Sciatic nerve (tissue), 2 donors: ENCODE data around the gene BUB1. TPM values are rescaled to one million over a fixed set of nuclear protein-coding genes. Genes with fewer than 3 reads are reported as not detected.
"Not testable (repeated sequence)": the region's sequence is repeated elsewhere in the genome, so short reads cannot be mapped to it uniquely, and the experiment has no call there.

Source experiments
- ATAC-seq: fragments of 200-7000 bp; cut with Tn5 transposase; one replicate; pipeline ENCODE4 v1.9.1; 2020; ENCODE audit warnings: mild to moderate bottlenecking, moderate library complexity
- DNase-seq: peaks from one replicate; pipeline ENCODE4 v3.0.0-alpha.2; 2020; ENCODE audit warnings: low spot score
- intact Hi-C: fragments of 100-400 bp; cut with DNase I; formaldehyde crosslinking; loops from one replicate; pipeline ENCODE4 v1.14.2; 2022
- total RNA-seq: library from RNA; stranded (reverse); fragmentation: NEBNext Ultra II Directional; extraction: Animal tissue kit (Norgen Biotek cat#: 25700); gene quantifications from one replicate; pipeline ENCODE4 v1.2.1, GENCODE V29; 2021
- donor health status: DM: no; HTN: no; CAD: no.
- donor health status: DM: no; HTN: no; CAD: no.

BUB1 gene
- total RNA-seq: 0.27 TPM

DNA sequence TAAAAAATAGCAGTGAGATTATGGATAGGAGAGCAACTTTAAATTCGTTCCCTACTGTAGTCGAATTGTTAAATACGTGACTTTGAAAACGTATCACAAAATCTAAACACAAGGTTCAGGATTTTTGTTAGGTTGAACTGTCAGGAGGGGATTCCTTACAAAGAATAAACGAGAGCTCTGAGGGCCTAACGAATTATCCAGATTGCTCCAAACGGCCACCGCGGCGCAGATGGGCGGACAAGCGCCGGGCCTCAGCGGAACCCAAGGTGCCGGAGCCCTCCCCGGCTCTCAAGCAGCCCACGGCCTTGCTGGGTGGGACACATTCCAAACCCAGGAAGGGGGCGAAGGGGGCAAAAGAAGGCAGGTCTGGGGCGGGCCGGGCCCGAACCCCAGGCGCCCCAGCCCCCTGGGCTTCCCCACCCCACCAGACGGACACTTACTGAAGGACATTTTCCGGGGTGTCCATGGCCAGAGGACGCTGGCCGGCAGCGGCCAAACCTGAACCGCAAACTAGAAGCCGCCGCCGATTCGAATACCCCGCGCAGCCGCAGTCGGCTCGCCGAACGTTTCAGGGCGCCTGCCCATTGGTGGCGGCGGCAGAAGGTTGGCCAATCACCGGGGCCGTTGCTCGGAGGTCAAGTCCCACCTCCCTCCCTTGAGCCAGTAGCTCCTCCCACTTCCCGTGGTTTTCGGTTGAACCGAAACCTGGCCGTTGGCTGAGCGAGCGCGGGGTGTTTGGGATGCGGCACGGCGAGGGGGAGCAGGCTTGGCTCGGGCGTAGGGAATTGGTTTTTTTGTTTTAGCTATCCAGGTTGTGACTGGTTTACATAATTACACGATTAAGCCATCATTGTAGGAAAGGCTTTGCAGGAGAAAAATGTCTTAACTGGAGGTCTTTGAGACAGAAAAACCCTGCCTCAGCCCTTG, at the start of gene BUB1:
BUB1 (minus strand) TSS at position 534 of the 927 bp plus-strand sequence; CDS start at position 466, 68 bp downstream.
- intact Hi-C loops: no loop called here
- DNase-seq (peak; percentile 99), ATAC-seq (peak; percentile 100)

DNA sequence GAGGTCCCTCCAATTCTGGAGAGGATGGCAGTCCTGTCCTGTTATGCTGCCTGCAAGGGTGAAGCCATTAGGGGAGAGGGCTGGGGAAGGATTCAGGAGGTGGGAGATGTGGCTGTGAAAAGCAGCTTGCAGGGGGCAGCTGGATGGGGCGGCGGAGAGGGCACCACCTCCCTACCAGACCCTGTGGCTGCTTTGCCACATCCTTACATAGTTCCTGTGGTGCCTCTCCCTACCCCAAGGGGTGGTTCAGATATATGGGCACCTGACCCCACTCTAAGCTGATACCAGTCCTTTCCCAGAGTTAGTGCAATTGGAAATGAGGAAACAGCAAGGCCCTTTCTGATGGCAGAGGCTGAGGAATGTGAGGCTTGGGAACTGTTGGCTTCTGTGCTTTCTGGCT, 48.4 kb upstream of the BUB1 start:
- DNase-seq: no peak
- intact Hi-C loops: no loop called here
- ATAC-seq: no peak

DNA sequence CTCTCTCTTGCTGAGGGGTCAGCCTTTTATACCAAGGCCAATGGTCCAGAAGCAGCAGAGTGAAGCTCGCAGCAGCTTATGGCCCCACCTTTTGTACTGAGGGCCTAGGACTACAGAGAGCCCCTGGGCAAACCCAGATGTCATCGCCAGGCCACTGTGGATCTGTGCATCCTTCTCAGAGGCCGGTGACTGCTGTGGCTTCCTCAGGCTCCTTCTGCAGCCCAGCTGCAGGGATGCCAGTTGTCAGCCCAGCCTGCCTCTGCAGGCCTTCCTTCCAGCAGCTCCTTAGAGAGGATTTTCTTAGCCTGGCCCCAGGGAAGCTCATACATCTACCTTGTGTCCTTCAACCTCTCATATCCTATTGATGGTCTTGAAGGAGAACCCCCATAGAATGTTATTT, 48.0 kb upstream of the BUB1 start:
- DNase-seq (no peak), ATAC-seq (no peak)
- intact Hi-C loops: no loop called here

DNA sequence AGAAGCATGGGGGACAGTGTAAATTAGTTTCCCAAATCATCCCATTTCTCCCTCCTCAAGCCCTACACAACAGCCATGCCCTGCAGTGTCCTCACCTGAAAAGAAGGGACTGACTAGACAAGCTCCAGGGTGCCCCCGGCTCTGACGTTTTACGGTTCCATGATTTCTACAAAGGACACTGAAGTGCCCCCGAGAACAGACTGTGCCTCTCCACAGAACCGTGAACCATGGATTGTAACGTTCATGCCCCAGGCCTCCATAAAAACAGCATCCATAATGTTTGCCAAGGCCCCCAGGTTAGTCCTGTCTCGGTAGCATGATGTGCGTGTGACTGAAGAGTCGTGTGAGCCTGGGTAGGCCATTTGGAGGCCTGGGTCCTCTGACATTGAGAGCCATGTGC, 47.5 kb upstream of the BUB1 start:
- ATAC-seq: no peak
- DNase-seq: no peak

DNA sequence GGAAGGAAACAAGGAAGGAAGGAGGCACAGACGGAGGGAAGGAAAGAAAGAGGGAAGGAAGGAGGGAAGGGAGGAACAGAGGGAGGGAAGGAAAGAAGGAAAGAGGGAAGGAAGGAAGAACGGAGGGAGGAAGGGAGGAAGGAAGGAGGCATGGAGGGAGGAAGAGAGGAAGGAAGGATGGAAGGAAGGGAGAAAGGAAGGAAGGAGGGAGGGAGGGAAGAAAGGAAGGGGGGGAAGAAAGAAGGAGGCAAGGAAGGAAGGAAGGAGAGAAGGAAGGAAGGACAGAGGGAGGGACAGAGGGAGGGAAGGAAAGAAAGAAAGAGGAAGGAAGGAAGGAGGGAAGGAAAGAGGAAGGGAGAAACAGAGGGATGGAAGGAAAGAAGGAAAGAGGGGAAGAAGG, 47.0 kb upstream of the BUB1 start:
- DNase-seq (no peak), ATAC-seq (no peak)
- intact Hi-C loops: no loop called here

More for the DNA sequence above, 47.5 kb upstream of the BUB1 start:
- intact Hi-C loops: no loop called here

DNA sequence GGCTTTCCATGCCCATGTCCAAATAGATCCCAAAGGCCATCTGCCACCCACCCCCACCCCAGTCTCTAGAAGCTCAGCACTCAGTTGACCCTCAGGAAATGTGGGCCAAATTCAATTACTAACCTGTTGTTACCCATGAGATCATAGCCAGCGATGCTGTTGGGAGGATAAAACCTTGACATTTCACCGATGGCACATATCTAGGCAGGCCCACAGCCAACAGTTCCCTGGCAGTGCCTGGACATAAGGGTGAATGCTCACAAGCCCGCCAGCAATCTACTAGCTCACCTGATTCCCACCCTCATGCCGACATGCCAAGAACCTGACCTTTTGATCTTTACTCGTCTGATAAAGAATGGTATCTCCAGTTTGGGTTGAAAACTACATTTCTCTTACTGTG, 42.7 kb upstream of the BUB1 start:
- intact Hi-C loops: no loop called here
- DNase-seq (no peak), ATAC-seq (no peak)

DNA sequence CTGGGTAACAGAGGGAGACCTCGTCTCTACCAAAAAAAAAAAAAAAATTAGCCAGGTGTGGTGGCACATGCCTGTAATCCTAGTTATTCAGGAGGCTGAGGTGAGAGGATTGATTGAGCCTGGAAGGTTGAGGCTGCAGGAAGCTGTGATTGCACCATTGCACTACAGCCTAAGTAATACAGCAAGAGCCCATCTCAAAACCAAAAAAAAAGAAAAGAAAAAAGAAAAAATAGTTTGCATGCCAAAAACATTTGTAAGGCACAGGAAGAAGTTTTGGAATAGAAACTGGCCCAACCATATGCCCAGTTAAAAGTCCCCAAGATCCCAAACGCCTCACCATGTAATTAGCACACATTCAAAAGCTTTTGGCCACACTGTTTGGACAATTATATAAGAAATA, 41.1 kb upstream of the BUB1 start:
- DNase-seq: no peak
- intact Hi-C loops: no loop called here
- ATAC-seq: no peak

DNA sequence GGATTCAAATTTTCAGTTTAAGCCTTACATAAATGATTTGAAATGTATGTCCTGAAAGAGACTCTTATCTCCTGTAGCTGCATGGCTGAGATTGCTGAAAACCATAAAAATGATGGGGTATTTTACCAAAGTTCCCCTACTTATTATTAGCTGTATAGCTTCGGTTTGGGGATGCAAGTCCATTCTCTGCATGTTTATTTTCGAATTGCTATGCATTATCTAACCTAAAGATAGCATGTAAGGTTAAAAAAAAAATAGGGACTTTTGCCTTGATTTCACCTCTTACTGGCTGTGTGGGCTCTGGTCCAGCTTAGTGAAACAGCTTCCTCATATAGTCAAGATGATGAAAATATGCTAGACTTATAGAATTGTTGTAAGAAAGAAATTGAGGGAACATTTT, 40.5 kb upstream of the BUB1 start:
- no peak for DNase-seq
- intact Hi-C loops: no loop called here
- no peak for ATAC-seq

DNA sequence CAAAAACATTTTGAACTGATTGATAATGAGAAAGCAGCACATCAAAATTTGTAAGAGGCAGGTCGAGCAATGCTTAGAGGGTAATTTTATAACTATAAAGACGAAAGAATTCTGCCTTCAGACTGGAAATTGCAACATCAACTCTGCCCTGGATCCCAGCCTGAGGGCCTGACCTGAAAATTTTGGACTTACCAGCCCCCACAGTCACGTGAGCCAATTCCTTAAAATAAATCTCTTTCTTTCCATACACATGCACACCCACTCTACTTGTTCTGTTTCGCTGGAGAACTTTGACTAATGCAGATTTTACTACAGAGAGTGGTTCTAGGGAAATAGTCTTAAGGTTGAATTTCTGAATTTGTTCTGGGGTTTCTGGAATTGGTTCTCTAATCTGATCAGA, 39.9 kb upstream of the BUB1 start:
- ATAC-seq (peak; percentile 77), DNase-seq (no peak)
- intact Hi-C loops: no loop called here

DNA sequence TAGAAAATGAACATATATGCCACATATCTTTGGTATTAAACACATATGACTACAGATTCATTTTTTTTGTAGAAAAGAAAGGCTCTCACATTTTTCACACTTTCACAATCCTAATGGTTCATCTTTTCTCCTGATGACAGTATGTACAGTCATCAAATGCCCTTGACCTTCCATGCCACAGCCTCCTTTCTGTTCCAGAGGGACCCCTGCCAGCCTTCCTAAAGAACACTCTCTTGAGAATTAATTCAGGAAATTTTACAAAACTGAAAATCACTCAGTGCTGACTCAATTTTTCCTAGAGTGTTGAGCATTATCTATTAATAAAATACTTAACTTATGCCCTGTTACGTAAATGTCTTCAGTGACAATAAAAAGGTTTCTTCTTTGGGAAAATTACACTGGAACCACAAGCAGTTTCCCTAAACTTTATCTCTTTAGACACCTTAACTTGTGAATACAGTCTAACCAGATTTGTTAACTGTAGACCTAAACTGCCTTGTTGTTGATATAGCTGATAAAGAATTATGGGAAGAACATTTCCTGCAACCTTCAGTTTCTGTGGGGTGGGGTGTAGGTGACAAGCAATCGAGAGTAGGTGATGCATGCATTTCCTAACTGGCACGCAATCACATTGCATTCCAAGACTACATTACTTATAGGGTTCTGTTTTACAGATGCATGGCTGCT, 39.2 kb upstream of the BUB1 start:
- intact Hi-C loops: no loop called here
- ATAC-seq: no peak

DNA sequence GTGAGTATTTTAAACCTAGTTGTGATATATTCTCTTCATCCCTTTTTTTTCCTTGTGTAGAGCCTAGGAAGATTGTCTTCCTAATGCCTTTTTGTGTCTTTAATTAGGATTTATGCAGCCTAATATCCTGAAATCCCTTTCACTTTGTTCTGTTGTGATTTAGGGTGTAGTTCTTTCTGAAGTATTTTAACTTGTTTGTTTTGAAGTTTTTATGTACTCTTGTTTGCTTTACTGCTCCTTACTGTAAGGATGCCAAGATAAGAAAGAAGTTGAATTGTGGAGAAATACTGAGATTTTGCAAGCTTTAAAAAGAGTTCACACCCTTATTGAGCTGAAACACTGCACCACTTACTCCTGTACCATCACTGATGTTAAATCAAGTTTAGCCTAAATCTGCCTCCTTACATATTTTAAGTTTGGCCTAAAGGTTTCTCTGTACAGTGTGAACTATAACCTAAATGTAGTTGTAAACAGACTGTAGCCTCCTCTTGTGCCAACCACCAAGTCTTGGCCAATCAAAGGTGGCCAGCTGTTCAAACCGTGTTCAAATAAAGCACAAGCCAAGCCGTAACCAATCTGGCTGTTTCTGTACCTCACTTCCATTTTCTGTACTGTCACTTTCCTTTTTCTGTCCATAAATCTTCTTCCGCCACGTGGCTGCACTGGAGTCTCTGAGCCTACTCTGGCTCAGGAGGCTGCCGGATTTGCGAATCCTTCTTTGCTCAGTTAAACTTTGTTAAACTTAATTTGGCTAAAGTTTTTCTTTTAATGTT, 36.8 kb upstream of the BUB1 start:
- intact Hi-C loops: no loop called here
- ATAC-seq (no peak), DNase-seq (no peak)

More for the DNA sequence above, 39.2 kb upstream of the BUB1 start:
- DNase-seq: no peak

DNA sequence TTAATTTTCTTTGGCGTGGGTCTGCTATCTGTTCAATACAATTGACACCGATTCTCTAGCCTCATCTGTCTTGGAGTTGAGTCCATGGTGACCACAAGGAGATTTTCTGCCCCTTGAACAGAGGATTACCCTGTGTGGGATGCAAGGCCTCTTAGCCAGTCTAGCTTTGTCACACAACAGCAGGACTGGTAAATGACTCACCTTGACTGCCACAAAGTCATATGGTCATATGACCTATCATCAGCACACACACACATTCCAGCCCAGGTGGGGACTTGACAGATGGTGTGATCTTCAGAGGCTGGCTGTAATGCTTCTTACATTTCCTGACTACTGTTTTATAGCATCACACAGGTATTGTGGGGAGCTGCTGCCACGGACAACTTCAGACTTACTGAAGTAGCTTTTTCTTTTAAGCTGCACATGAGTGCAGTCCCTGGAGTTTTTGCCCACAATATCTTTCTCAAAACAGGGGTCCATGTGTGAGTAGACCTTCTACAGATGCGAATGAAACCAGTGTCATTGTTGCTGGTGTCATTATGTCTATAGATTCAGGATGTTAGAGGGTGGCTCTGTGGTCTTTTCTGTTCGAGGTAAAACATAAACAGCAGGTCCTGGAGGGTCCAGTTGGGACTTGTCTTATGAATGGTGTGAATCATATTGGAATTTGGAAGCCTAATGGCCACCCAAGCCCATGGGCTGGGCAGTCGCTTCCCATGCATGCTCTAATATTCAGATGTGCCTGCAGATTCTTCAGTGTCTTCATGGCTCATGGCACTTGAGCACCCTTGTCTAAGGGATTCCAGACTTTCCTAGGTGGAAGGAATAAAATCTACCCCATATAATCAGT, 35.9 kb upstream of the BUB1 start:
- ATAC-seq (no peak), DNase-seq (no peak)
- intact Hi-C loops: no loop called here

DNA sequence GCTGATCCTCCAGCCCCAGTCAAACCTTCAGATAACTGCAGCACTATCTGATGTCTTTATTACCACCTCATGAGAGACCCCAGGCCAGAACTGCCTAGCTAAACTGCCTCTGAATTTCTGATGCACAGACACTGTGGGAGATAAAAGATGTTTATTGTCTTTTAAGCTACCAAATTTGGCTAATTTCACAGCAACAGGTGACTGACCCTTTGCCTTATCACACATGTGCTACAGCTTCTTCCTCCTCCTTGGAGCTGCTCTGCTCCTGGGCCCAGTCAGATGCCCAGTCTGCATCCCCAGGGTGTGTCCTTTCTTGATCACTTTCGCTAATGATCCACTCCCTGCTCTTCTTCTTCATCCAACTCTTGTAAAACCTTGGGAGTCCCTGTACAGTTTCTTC, 34.9 kb upstream of the BUB1 start:
- intact Hi-C loops: no loop called here
- DNase-seq (no peak), ATAC-seq (no peak)

DNA sequence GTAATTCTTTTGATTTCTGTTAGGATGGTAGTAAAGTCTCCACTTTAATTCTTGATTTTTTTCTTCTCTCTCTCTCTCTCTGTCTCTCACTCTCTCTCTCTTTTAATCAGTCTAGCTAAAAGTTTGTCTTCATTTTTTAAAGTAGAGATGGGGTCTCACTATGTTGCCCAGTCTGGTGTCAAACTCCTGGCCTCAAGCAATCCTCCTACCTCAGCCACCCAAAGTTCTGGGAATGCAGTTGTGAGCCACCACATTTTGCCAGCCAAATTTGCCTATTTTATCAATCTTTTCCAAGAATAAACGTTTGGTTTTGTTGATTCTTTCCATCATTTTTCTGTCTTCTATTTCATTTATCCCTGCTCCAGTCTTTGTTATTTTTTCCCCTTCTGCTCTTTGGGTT, 30.6 kb upstream of the BUB1 start:
- no peak for ATAC-seq
- intact Hi-C loops: no loop called here
- no peak for DNase-seq

DNA sequence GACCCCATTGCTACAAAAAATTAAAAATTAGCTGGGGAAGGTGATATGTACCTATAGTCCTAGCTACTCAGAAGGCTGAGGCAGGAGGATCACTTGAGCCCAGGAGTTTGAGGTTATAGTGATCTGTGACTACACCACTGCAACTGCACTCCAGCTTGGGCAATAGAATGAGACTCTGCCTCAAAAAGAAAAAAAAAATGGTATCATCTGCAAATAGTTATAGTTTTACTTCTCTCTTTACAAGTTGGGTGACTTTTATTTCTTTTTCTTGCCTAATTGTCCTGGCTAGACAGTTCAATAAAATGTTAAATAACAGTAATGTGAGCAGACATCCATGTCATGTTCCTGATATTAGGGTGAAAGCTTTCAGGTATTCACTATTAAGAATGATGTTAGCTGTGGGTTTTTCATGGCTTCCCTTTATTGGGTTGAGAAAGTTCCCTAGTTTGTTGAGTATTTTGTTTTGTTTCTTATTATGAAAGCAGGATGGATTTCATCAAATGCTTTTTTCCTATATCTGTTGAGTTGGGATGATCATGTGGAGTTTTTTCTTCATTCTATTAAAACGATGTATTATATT, 29.6 kb upstream of the BUB1 start:
- intact Hi-C loops: no loop called here
- no peak for DNase-seq
- ATAC-seq: no peak

DNA sequence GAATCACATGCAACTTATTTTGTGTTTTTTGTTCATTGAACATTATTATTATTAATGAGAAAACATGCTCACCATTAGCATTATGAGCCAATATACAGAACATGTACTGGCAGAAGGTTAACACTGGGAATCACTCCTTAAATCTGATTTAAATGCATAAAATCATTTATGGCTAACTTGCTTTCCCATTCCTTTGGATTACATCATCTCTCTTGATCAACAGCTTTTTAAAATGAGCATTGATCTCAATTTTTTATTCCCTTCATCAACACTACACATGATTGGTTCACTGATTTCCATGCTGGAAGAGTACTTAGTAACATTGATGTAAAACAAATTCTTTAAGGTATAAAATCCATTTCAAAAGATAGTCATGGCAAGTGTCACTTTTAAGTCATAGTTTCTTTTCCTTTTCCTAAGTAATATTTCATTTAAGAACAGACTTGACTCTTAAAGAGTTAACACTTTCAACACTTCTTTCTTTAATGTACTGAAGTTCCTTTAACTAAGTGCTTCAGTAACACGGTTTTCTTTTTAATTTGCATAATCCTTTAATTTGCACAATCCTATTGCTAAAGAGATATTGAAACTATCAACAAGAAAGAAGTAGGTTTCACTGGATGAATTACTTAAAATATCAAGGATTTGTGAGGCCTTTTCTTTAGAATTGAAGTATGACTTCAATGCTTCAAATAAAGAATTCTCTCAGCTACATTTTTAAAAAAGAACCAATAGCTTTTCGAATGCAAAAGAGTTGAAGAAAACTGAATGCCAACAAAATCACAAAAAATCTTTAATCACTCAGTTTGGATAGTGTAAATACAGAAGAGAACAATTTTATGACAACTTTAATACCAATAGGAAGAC, 24.9 kb upstream of the BUB1 start:
- intact Hi-C loops: no loop called here
- ATAC-seq: no peak
- DNase-seq: no peak

DNA sequence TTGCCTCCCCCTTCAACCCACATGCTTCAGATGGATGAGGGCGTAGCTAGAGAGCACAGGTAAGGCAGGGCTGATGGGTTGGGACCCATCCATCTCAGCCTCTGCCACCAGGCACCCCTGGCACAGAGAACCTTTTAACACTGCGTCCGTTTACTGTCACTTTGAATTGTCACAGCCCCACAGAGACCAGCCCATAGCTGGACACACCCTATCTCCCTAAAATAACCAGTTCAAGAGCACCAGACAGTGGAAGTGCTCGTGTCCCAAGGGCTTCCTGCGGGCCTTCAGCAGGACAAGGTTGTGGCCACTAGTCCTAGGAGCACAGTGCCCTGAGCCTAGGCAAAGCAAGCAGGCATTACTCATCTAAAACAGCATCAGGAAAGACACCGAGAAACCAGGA, 20.4 kb upstream of the BUB1 start:
- intact Hi-C loops, DNase-seq, ATAC-seq: not testable (repeated sequence)
